ENCODE results near the gene FOSB. TPM values are rescaled to one million over a fixed set of nuclear protein-coding genes. Genes with fewer than 3 reads are reported as not detected.
A peak's percentile ranks its signal among the peaks of the same experiment; 100 is the strongest.

FOSB gene
- polyA plus RNA-seq, 2 of the 4 experiments (the other 2 are of a cell fraction) = 0.57 to 48.8 TPM

GRCh38 chr19:45451850-45452387 is 15.9 kb upstream of the FOSB start:
- Histone ChIP-seq H3K9me3 (no peaks in the 10 kb centered on the region), H3K4me1 (peaks cover 60% of the 10 kb centered on the region), H3K4me3 (no peak overlapping the region), H3K27ac (peak overlapping the region in 1 of 2 experiments; percentile 90; a peak in 2 of 6 replicates), H3K4me2 (peak overlapping the region; percentile 90)
- DNase-seq (ENCODE audit: low read depth in 1 of 2, low spot score in 1 of 2) = no peak
- no peak for FAIRE-seq
- ChIA-PET CTCF (interaction anchor here (0.9 to 33.4 kb wide), 6 partner anchors 15 to 36 kb away, joined by 3 to 1883 read pairs (median 49); partner anchors contain the start of genes ERCC1 and FOSB), POLR2A (interaction anchor here (0.7 to 1.3 kb wide), 2 partner anchors 16 to 18 kb away, joined by 3 to 5 read pairs; partner anchors contain the start of gene FOSB)
- no peak for TF ChIP-seq RNF2 (IDR thresholded peaks at IDR 0.05; ENCODE audit: borderline replicate concordance, low read depth)
- 0 out of 2 replicates have a peak, but pooled peaks have one; percentile 7 for TF ChIP-seq ATOH8 (CRISPR knock-in tag; IDR thresholded peaks at IDR 0.05; ENCODE audit: low read depth)
- no peak for ATAC-seq
- WGBS (ENCODE audit: missing lambda C conversion rate) = 80% methylated on average over 12 of the region's 12 CpGs

GRCh38 chr19:45455707-45456499 is 11.9 kb upstream of the FOSB start:
- Histone ChIP-seq H3K4me2 (peak overlapping the region; percentile 84), H3K4me3 (peak overlapping the region; percentile 28), H3K4me1 (peaks cover 45% of the 10 kb centered on the region), H3K9me3 (no peaks in the 10 kb centered on the region), H3K27ac (peak overlapping the region; percentile 84 to 89)
- WGBS (ENCODE audit: missing lambda C conversion rate) = 2% methylated on average over 22 of the region's 27 CpGs
- DNase-seq (ENCODE audit: low read depth in 1 of 2, low spot score in 1 of 2) = peak; percentile 98 to 99
- ChIA-PET CTCF (interaction anchor here (1.0 to 33.4 kb wide), 6 partner anchors 11 to 186 kb away, joined by 4 to 1883 read pairs (median 50); partner anchors contain the start of genes ERCC1 and FOSB), POLR2A (interaction anchor here (0.6 to 2.4 kb wide), 5 partner anchors 11 to 31 kb away, joined by 3 to 33 read pairs (median 5); partner anchors contain the start of genes ERCC1 and FOSB)
- peak; percentile 86 to 91 for ATAC-seq
- FAIRE-seq = peak; percentile 86
- 0 out of 2 replicates have a peak, but pooled peaks have one; percentile 40 for TF ChIP-seq REST (IDR thresholded peaks at IDR 0.05)
- peak; percentile 97 for TF ChIP-seq FOSL2 (IDR thresholded peaks at IDR 0.05)
- peak; percentile 100 for TF ChIP-seq FOSL2 (CRISPR knock-in tag; IDR thresholded peaks at IDR 0.05)
- peak; percentile 94 for TF ChIP-seq USF2 (IDR thresholded peaks at IDR 0.05)
- TF ChIP-seq MAZ (IDR thresholded peaks at IDR 0.05; ENCODE audit: borderline replicate concordance, low read depth, low read length) = peak; percentile 41; the same call in 1 of the 2 replicates
- peak; percentile 99 for TF ChIP-seq RARB (CRISPR knock-in tag; IDR thresholded peaks at IDR 0.05)
- peak; percentile 74 for TF ChIP-seq MAFK (IDR thresholded peaks at IDR 0.05; ENCODE audit: partially characterized antibody)
- peak; percentile 87 for TF ChIP-seq TFCP2L1 (CRISPR knock-in tag; IDR thresholded peaks at IDR 0.05)
- 0 out of 2 replicates have a peak, but pooled peaks have one; percentile 90 for TF ChIP-seq TP53 (CRISPR knock-in tag; IDR thresholded peaks at IDR 0.05)
- TF ChIP-seq RFX5 (IDR thresholded peaks at IDR 0.05) = peak; percentile 17; the same call in 1 of the 2 replicates
- peak; percentile 94 for TF ChIP-seq PBX3 (IDR thresholded peaks at IDR 0.05)
- TF ChIP-seq E2F6 (IDR thresholded peaks at IDR 0.05; ENCODE audit: borderline replicate concordance, low read depth) = peak; percentile 38; the same call in 1 of the 2 replicates
- peak; percentile 72; the same call in 1 of the 2 replicates for TF ChIP-seq HOXB5 (CRISPR knock-in tag; IDR thresholded peaks at IDR 0.05)
- no peak for TF ChIP-seq POLR2A (IDR thresholded peaks at IDR 0.05; ENCODE audit: low read length)
- TF ChIP-seq RCOR1 (IDR thresholded peaks at IDR 0.05; ENCODE audit: low read depth, low read length) = no peak
- TF ChIP-seq CHD2 (IDR thresholded peaks at IDR 0.05; ENCODE audit: low read length, partially characterized antibody) = peak; percentile 54
- TF ChIP-seq MAX (IDR thresholded peaks at IDR 0.05) = peak; percentile 99
- no peak for TF ChIP-seq HES2 (IDR thresholded peaks at IDR 0.05)
- TF ChIP-seq HEYL (CRISPR knock-in tag; IDR thresholded peaks at IDR 0.05) = peak; percentile 93
- TF ChIP-seq BCL3 (IDR thresholded peaks at IDR 0.05) = peak; percentile 94
- peak; percentile 93 for TF ChIP-seq BHLHE40 (IDR thresholded peaks at IDR 0.05; ENCODE audit: low read depth, low read length)
- TF ChIP-seq EP300 (IDR thresholded peaks at IDR 0.05) = peak; percentile 77 to 92; a peak in 4 of 5 replicates
- no peak for TF ChIP-seq NR3C1 (IDR thresholded peaks at IDR 0.05)
- peak in 1 of 2 experiments; percentile 71; a peak in 1 of 4 replicates for TF ChIP-seq CEBPB (IDR thresholded peaks at IDR 0.05)
- TF ChIP-seq RNF2 (IDR thresholded peaks at IDR 0.05; ENCODE audit: borderline replicate concordance, low read depth) = no peak
